Measurements from ENCODE around the gene SPATA16.
"Not testable (repeated sequence)": the region's sequence is repeated elsewhere in the genome, so short reads cannot be mapped to it uniquely, and the experiment has no call there.

Gene SPATA16

DNA sequence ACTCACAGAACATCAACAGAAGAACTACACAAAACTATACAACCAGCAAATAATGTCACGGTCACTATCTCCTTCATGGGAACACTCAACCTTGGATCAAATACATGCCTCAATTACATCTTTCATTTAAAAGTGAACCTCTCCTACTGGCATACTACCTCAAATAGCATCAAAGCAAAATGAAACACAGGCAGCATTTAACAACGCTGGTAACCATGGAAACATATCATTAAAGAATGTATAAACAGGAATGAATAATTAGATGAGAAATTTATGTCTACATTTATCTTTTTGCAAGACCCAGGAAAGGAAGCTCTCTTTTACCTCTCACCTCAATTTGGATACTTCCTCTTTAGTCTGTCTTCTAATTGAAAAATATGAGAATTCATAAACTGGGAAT, 172.4 kb downstream of the SPATA16 start:
- no peak overlapping the region for H3K4me2 ChIP-seq (ENCODE audit: low read depth, low read length, poor library complexity, severe bottlenecking)
- no peaks in the 10 kb centered on the region for H4K20me1 ChIP-seq (ENCODE audit: insufficient read depth, low read length, poor library complexity, severe bottlenecking)
- H3K9ac ChIP-seq (ENCODE audit: low read depth, low read length, poor library complexity, severe bottlenecking) = no peak overlapping the region
- H3K27me3 ChIP-seq (ENCODE audit: insufficient read depth, low read length, poor library complexity, severe bottlenecking) = no peaks in the 10 kb centered on the region
- no peaks in the 10 kb centered on the region for H3K9me3 ChIP-seq (ENCODE audit: insufficient read depth, low read depth, low read length)
- no peaks in the 10 kb centered on the region for H3K9me2 ChIP-seq (replicated peaks; ENCODE audit: low read depth, low read length)
- H3K4me3 ChIP-seq (ENCODE audit: low read length, poor library complexity, severe bottlenecking) = no peak overlapping the region
- peaks cover under 1% of the 10 kb centered on the region for H3K4me1 ChIP-seq (ENCODE audit: insufficient read depth, low read length, poor library complexity, severe bottlenecking)
- no peak overlapping the region for H2AFZ ChIP-seq (ENCODE audit: low read length)
- H3F3A ChIP-seq (ENCODE audit: low read depth) = no peaks in the 10 kb centered on the region
- H3K36me3 ChIP-seq (ENCODE audit: insufficient read depth, low read length) = no peaks in the 10 kb centered on the region
- TF ChIP-seq, protein P1, sequence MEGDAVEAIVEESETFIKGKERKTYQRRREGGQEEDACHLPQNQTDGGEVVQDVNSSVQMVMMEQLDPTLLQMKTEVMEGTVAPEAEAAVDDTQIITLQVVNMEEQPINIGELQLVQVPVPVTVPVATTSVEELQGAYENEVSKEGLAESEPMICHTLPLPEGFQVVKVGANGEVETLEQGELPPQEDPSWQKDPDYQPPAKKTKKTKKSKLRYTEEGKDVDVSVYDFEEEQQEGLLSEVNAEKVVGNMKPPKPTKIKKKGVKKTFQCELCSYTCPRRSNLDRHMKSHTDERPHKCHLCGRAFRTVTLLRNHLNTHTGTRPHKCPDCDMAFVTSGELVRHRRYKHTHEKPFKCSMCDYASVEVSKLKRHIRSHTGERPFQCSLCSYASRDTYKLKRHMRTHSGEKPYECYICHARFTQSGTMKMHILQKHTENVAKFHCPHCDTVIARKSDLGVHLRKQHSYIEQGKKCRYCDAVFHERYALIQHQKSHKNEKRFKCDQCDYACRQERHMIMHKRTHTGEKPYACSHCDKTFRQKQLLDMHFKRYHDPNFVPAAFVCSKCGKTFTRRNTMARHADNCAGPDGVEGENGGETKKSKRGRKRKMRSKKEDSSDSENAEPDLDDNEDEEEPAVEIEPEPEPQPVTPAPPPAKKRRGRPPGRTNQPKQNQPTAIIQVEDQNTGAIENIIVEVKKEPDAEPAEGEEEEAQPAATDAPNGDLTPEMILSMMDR (conservative IDR thresholded peaks at IDR 0.05; ENCODE audit: low read length) = no peak
- no peak for TF ChIP-seq EZH2phosphoT487 (IDR thresholded peaks at IDR 0.05; ENCODE audit: borderline replicate concordance)
- no peaks in the 10 kb centered on the region for H3K79me2 ChIP-seq (ENCODE audit: insufficient read depth, low read length)

DNA sequence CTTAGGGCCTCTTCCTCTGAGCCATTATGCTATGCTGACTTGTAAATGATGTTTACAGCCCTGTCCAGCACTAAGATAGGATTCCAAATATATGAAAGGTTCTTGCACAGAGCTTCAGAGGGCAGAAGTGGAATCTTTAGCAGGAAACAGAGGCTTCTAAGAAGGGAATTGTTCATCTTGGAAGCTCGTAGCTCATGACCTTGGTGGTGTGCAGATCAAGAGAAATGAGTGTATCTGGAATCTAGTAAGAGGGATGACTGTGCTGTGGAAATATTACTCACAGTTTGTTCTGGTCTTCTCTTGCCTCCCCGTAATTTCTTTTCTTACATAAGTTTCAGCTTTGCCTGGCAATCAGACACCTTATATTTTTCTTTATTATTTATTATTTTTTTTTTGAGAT, 175.8 kb downstream of the SPATA16 start:
- Histone ChIP-seq H2AFZ (ENCODE audit: low read length) (no peak overlapping the region), H3K4me3 (ENCODE audit: low read length, poor library complexity, severe bottlenecking) (no peak overlapping the region)

DNA sequence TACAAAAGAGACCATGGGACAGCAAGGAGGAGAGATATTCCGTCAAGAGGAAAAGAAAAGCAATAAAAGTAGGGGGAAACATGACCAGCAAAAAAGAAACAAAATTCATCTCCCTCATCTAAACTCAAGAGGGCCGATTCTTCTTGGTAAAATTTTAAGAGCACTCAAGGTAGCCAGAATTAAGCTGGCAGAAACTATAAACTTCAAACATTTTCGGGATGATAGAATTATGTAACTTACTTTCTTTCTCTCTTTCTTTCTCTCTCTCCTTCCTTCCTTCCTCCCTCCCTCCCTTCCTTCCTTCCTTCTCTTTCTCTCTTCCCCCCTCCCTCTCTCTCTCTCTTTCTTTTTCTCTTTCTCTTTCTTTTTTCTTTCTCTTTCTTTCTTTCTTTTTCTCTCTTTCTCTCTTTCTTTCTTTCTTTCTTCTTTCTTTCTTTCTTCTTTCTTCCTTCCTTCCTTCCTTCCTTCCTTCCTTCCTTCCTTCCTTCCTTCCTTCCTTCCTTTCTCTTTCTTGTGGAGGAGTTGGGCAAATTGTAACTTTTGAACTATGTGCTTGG, 180.3 kb downstream of the SPATA16 start:
- H3F3A ChIP-seq (ENCODE audit: low read depth); H4K20me1 ChIP-seq (ENCODE audit: insufficient read depth, low read length, poor library complexity, severe bottlenecking); H3K36me3 ChIP-seq (ENCODE audit: insufficient read depth, low read length); H3K4me2 ChIP-seq (ENCODE audit: low read depth, low read length, poor library complexity, severe bottlenecking); H3K79me2 ChIP-seq (ENCODE audit: insufficient read depth, low read length); H3K27me3 ChIP-seq (ENCODE audit: insufficient read depth, low read length, poor library complexity, severe bottlenecking); H3K9ac ChIP-seq (ENCODE audit: low read depth, low read length, poor library complexity, severe bottlenecking); H3K4me3 ChIP-seq (ENCODE audit: low read length, poor library complexity, severe bottlenecking); H3K4me1 ChIP-seq (ENCODE audit: insufficient read depth, low read length, poor library complexity, severe bottlenecking); H3K9me2 ChIP-seq (replicated peaks; ENCODE audit: low read depth, low read length); H3K9me3 ChIP-seq (ENCODE audit: insufficient read depth, low read depth, low read length); H2AFZ ChIP-seq (ENCODE audit: low read length): not testable (repeated sequence)

More for the DNA sequence above, 175.8 kb downstream of the SPATA16 start:
- H3K4me1 ChIP-seq (ENCODE audit: insufficient read depth, low read length, poor library complexity, severe bottlenecking) = no peaks in the 10 kb centered on the region
- no peak overlapping the region for H3K4me2 ChIP-seq (ENCODE audit: low read depth, low read length, poor library complexity, severe bottlenecking)
- H4K20me1 ChIP-seq (ENCODE audit: insufficient read depth, low read length, poor library complexity, severe bottlenecking) = no peaks in the 10 kb centered on the region
- H3K79me2 ChIP-seq (ENCODE audit: insufficient read depth, low read length) = no peaks in the 10 kb centered on the region
- H3K36me3 ChIP-seq (ENCODE audit: insufficient read depth, low read length) = no peaks in the 10 kb centered on the region
- no peaks in the 10 kb centered on the region for H3K9me2 ChIP-seq (replicated peaks; ENCODE audit: low read depth, low read length)
- TF ChIP-seq EZH2phosphoT487 (IDR thresholded peaks at IDR 0.05; ENCODE audit: borderline replicate concordance) = no peak
- TF ChIP-seq, protein P1 (conservative IDR thresholded peaks at IDR 0.05; ENCODE audit: low read length) = no peak
- no peaks in the 10 kb centered on the region for H3K9me3 ChIP-seq (ENCODE audit: insufficient read depth, low read depth, low read length)
- H3K9ac ChIP-seq (ENCODE audit: low read depth, low read length, poor library complexity, severe bottlenecking) = no peak overlapping the region
- H3F3A ChIP-seq (ENCODE audit: low read depth) = no peaks in the 10 kb centered on the region
- no peaks in the 10 kb centered on the region for H3K27me3 ChIP-seq (ENCODE audit: insufficient read depth, low read length, poor library complexity, severe bottlenecking)

DNA sequence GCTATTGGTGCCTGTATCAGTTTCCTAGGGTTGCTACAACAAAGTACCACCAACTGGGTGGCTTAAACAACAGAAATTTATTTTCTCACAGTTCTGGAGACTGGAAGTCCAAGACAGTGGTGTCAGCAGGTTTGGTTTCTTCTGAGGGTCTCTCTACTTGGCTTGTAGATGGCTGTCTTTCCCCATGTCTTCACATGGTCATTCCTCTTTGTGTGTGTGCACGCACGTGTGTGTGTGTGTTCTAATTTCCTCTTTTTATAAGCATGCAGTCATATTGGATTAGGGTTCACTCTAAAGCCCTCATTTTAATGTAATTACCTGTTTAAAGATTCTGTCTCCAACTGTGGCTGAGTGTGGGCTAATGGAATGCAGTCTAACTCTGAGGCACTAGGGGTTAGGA, 182.5 kb downstream of the SPATA16 start:
- Histone ChIP-seq H3F3A (ENCODE audit: low read depth) (no peaks in the 10 kb centered on the region), H3K9ac (ENCODE audit: low read depth, low read length, poor library complexity, severe bottlenecking) (no peak overlapping the region), H3K4me1 (ENCODE audit: insufficient read depth, low read length, poor library complexity, severe bottlenecking) (peaks cover 2% of the 10 kb centered on the region), H3K4me2 (ENCODE audit: low read depth, low read length, poor library complexity, severe bottlenecking) (no peak overlapping the region), H3K4me3 (ENCODE audit: low read length, poor library complexity, severe bottlenecking) (no peak overlapping the region), H3K36me3 (ENCODE audit: insufficient read depth, low read length) (no peaks in the 10 kb centered on the region), H3K79me2 (ENCODE audit: insufficient read depth, low read length) (no peaks in the 10 kb centered on the region), H3K9me2 (replicated peaks; ENCODE audit: low read depth, low read length) (no peaks in the 10 kb centered on the region), H3K9me3 (ENCODE audit: insufficient read depth, low read depth, low read length) (no peaks in the 10 kb centered on the region), H3K27me3 (ENCODE audit: insufficient read depth, low read length, poor library complexity, severe bottlenecking) (no peaks in the 10 kb centered on the region), H2AFZ (ENCODE audit: low read length) (no peak overlapping the region), H4K20me1 (ENCODE audit: insufficient read depth, low read length, poor library complexity, severe bottlenecking) (no peaks in the 10 kb centered on the region)
- TF ChIP-seq EZH2phosphoT487 (IDR thresholded peaks at IDR 0.05; ENCODE audit: borderline replicate concordance) = no peak
- TF ChIP-seq, protein P1 (conservative IDR thresholded peaks at IDR 0.05; ENCODE audit: low read length) = no peak

Data from Loucy (cell line).